Mesenchymal stem cell (in vitro differentiated cells and primary cell): Measurements from ENCODE around the gene RAB6B.
A peak's percentile ranks its signal among the peaks of the same experiment; 100 is the strongest.

Experiments used
- DNase-seq: peaks from one replicate; pipeline ENCODE4 v3.0.0-alpha.2; 2013
- H2AFZ ChIP-seq: one replicate; pipeline ENCODE4 v1.6.1; 2013; ENCODE audit warnings: low read depth, mild to moderate bottlenecking, control low read depth, inconsistent platforms, low read length, moderate library complexity
- H2AK5ac ChIP-seq: 2 replicates; pipeline ENCODE4 v1.6.1; 2013; ENCODE audit warnings: low read length, moderate library complexity, mild to moderate bottlenecking, inconsistent platforms; ENCODE audit not compliant: severe bottlenecking
- H2BK120ac ChIP-seq: one replicate; pipeline ENCODE4 v1.6.1; 2013; ENCODE audit warnings: low read depth, mild to moderate bottlenecking, inconsistent platforms, low read length, moderate library complexity
- H2BK12ac ChIP-seq, 2 experiments: one replicate each; pipeline ENCODE4 v1.6.1; 2013; ENCODE audit warnings: inconsistent platforms in 2 of 2, low read length in 2 of 2, mild to moderate bottlenecking in 2 of 2, moderate library complexity in 2 of 2, control low read depth in 1 of 2
- H2BK15ac ChIP-seq: one replicate; pipeline ENCODE4 v1.6.1; 2013; ENCODE audit warnings: mild to moderate bottlenecking, low read depth, inconsistent platforms; ENCODE audit not compliant: poor library complexity, severe bottlenecking
- H2BK5ac ChIP-seq: 2 replicates; pipeline ENCODE4 v1.6.1; 2013; ENCODE audit warnings: low read depth, mild to moderate bottlenecking, low read length, control low read depth, inconsistent platforms; ENCODE audit not compliant: poor library complexity, severe bottlenecking
- H3K14ac ChIP-seq, 2 experiments: one replicate each; pipeline ENCODE4 v1.6.1; 2013; ENCODE audit warnings: inconsistent platforms in 2 of 2, low read length in 2 of 2, control low read depth in 1 of 2, mild to moderate bottlenecking in 1 of 2, moderate library complexity in 1 of 2
- H3K18ac ChIP-seq, 2 experiments: one replicate each; pipeline ENCODE4 v1.6.1; 2013; ENCODE audit warnings: inconsistent platforms in 2 of 2, low read length in 2 of 2, control low read depth in 1 of 2, low read depth in 1 of 2, mild to moderate bottlenecking in 1 of 2
- H3K23ac ChIP-seq, 2 experiments: one replicate each; pipeline ENCODE4 v1.6.1; 2013; ENCODE audit warnings: inconsistent platforms in 2 of 2, low read length in 2 of 2, mild to moderate bottlenecking in 2 of 2, moderate library complexity in 2 of 2, control low read depth in 1 of 2
- H3K27ac ChIP-seq: 2 replicates; pipeline ENCODE4 v1.5.1; 2013; ENCODE audit warnings: mild to moderate bottlenecking, moderate library complexity, low read length, control low read depth, inconsistent platforms; ENCODE audit not compliant: poor library complexity, severe bottlenecking
- H3K27me3 ChIP-seq, 2 experiments: 2 replicates each; pipeline versions ENCODE4 v1.6.1 to v1.7.0; 2013; ENCODE audit warnings: low read length in 2 of 2, mild to moderate bottlenecking in 2 of 2, moderate library complexity in 2 of 2, control low read depth in 1 of 2, inconsistent platforms in 1 of 2; ENCODE audit not compliant: control insufficient read depth in 1 of 2, insufficient read depth in 1 of 2
- H3K36me3 ChIP-seq, 2 experiments: 2 replicates each; pipeline versions ENCODE4 v1.6.1 to v1.7.0; 2013; ENCODE audit warnings: low read length in 2 of 2, control low read depth in 1 of 2, inconsistent platforms in 1 of 2, low read depth in 1 of 2, mild to moderate bottlenecking in 1 of 2; ENCODE audit not compliant: insufficient read depth in 2 of 2, control insufficient read depth in 1 of 2
- H3K4ac ChIP-seq, 2 experiments: one replicate each; pipeline ENCODE4 v1.6.1; 2013; ENCODE audit warnings: inconsistent platforms in 2 of 2, low read length in 2 of 2, mild to moderate bottlenecking in 2 of 2, moderate library complexity in 2 of 2, control low read depth in 1 of 2, low read depth in 1 of 2
- H3K4me1 ChIP-seq: 2 replicates; pipeline ENCODE4 v1.6.1; 2013; ENCODE audit warnings: low read depth, low read length, control low read depth; ENCODE audit not compliant: control insufficient read depth, insufficient read depth
- H3K4me2 ChIP-seq: 2 replicates; pipeline ENCODE4 v1.6.1; 2013; ENCODE audit warnings: low read length, mild to moderate bottlenecking, inconsistent platforms; ENCODE audit not compliant: poor library complexity, severe bottlenecking
- H3K4me3 ChIP-seq, 2 experiments: 2 replicates each; pipeline versions ENCODE4 v1.5.1 to v1.7.0; 2013; ENCODE audit warnings: low read length in 2 of 2, mild to moderate bottlenecking in 2 of 2, control low read depth in 1 of 2, low read depth in 1 of 2; ENCODE audit not compliant: insufficient read depth in 1 of 2
- H3K79me1 ChIP-seq: replicated peaks from 2 replicates; pipeline ENCODE4 v1.6.1; 2013; ENCODE audit warnings: mild to moderate bottlenecking, control low read depth, low read length, inconsistent platforms; ENCODE audit not compliant: poor library complexity, severe bottlenecking
- H3K9ac ChIP-seq: 2 replicates; pipeline ENCODE4 v1.7.0; 2013; ENCODE audit warnings: mild to moderate bottlenecking, low read length, moderate library complexity
- H3K9me3 ChIP-seq: 2 replicates; pipeline ENCODE4 v1.7.0; 2013; ENCODE audit warnings: mild to moderate bottlenecking, low read length; ENCODE audit not compliant: control insufficient read depth
- H4K8ac ChIP-seq: one replicate; pipeline ENCODE4 v1.6.1; 2013; ENCODE audit warnings: inconsistent platforms, mild to moderate bottlenecking, low read length, moderate library complexity
- H4K91ac ChIP-seq: one replicate; pipeline ENCODE4 v1.6.1; 2013; ENCODE audit warnings: mild to moderate bottlenecking, low read length, inconsistent platforms
- WGBS: methylation state at CpG from one replicate; pipeline ENCODE4 v1.1.7; 2013; ENCODE audit warnings: mixed read lengths; 5-methylcytosine and 5-hydroxymethylcytosine counted together

The RAB6B gene

GRCh38 chr3:133933097-133934024 lies 37.7 kb upstream of the RAB6B start:
- H3K4me1 ChIP-seq = no peaks in the 10 kb centered on the region
- H2BK15ac ChIP-seq = no peak overlapping the region
- peaks cover 3% of the 10 kb centered on the region for H3K9me3 ChIP-seq
- H2AK5ac ChIP-seq = no peak overlapping the region
- no peak for DNase-seq
- no peak overlapping the region for H3K4me3 ChIP-seq
- no peaks in the 10 kb centered on the region for H3K79me1 ChIP-seq
- H2BK120ac ChIP-seq = no peak overlapping the region
- no peak overlapping the region for H3K4me2 ChIP-seq
- no peak overlapping the region for H4K91ac ChIP-seq
- no peak overlapping the region for H2BK5ac ChIP-seq
- no peak overlapping the region for H4K8ac ChIP-seq
- WGBS = 89% methylated on average over 5 of the region's 9 CpGs
- H3K18ac ChIP-seq = no peak overlapping the region
- H3K14ac ChIP-seq = no peak overlapping the region
- no peaks in the 10 kb centered on the region for H3K36me3 ChIP-seq
- H3K27me3 ChIP-seq = peaks cover 26 to 46% of the 10 kb centered on the region in 2 experiments
- H3K9ac ChIP-seq = no peak overlapping the region
- no peak overlapping the region for H3K23ac ChIP-seq
- H2AFZ ChIP-seq = no peak overlapping the region
- no peak overlapping the region for H3K27ac ChIP-seq
- H3K4ac ChIP-seq = no peak overlapping the region
- H2BK12ac ChIP-seq = no peak overlapping the region

- no peaks in the 10 kb centered on the region for H3K9me3 ChIP-seq
- H3K4ac ChIP-seq = no peak overlapping the region
- H3K27me3 ChIP-seq = peaks cover 31 to 37% of the 10 kb centered on the region in 2 experiments
- no peak overlapping the region for H3K18ac ChIP-seq
- H3K14ac ChIP-seq = no peak overlapping the region
- no peak overlapping the region for H3K4me3 ChIP-seq
- no peak overlapping the region for H2BK15ac ChIP-seq
- WGBS = 91% methylated on average over 6 of the region's 6 CpGs
- no peaks in the 10 kb centered on the region for H3K79me1 ChIP-seq
- no peak overlapping the region for H2BK120ac ChIP-seq
- H2AK5ac ChIP-seq = no peak overlapping the region
- no peak overlapping the region for H4K8ac ChIP-seq
- no peak overlapping the region for H3K4me2 ChIP-seq
- H3K27ac ChIP-seq = no peak overlapping the region
- no peak overlapping the region for H2BK12ac ChIP-seq
- DNase-seq = no peak
- no peak overlapping the region for H4K91ac ChIP-seq
- no peak overlapping the region for H2BK5ac ChIP-seq
- no peak overlapping the region for H3K9ac ChIP-seq
- no peaks in the 10 kb centered on the region for H3K36me3 ChIP-seq
- H3K4me1 ChIP-seq = peaks cover 8% of the 10 kb centered on the region
- no peak overlapping the region for H2AFZ ChIP-seq
- H3K23ac ChIP-seq = no peak overlapping the region
These were observed 36.3 kb upstream of the RAB6B start for GRCh38 chr3:133932009-133932408.

- no peak overlapping the region for H2BK12ac ChIP-seq
- no peak overlapping the region for H2BK5ac ChIP-seq
- H2AK5ac ChIP-seq = no peak overlapping the region
- H3K23ac ChIP-seq = no peak overlapping the region
- no peak overlapping the region for H4K91ac ChIP-seq
- no peak for DNase-seq
- H3K4ac ChIP-seq = no peak overlapping the region
- no peak overlapping the region for H4K8ac ChIP-seq
- H3K18ac ChIP-seq = no peak overlapping the region
- H3K9ac ChIP-seq = no peak overlapping the region
- H3K9me3 ChIP-seq = no peaks in the 10 kb centered on the region
- H3K27ac ChIP-seq = no peak overlapping the region
- WGBS = 92% methylated on average over 8 of the region's 8 CpGs
- H2AFZ ChIP-seq = no peak overlapping the region
- peaks cover 8% of the 10 kb centered on the region for H3K4me1 ChIP-seq
- no peak overlapping the region for H2BK15ac ChIP-seq
- peaks cover 27 to 28% of the 10 kb centered on the region in 2 experiments for H3K27me3 ChIP-seq
- H3K36me3 ChIP-seq = no peaks in the 10 kb centered on the region
- no peak overlapping the region for H3K4me3 ChIP-seq
- H3K14ac ChIP-seq = no peak overlapping the region
- H3K4me2 ChIP-seq = no peak overlapping the region
- no peak overlapping the region for H2BK120ac ChIP-seq
- no peaks in the 10 kb centered on the region for H3K79me1 ChIP-seq
These were observed 35.4 kb upstream of the RAB6B start for GRCh38 chr3:133931084-133931483.

- H3K9ac ChIP-seq = no peak overlapping the region
- H2BK120ac ChIP-seq = no peak overlapping the region
- peaks cover 8% of the 10 kb centered on the region for H3K4me1 ChIP-seq
- H2BK15ac ChIP-seq = no peak overlapping the region
- no peak overlapping the region for H2AK5ac ChIP-seq
- WGBS = no CpG with 5 or more reads among the region's 1 CpG
- H2AFZ ChIP-seq = no peak overlapping the region
- DNase-seq = peak; percentile 72
- H4K91ac ChIP-seq = no peak overlapping the region
- H3K4me2 ChIP-seq = no peak overlapping the region
- H3K4me3 ChIP-seq = no peak overlapping the region
- H3K27me3 ChIP-seq = peaks cover 26 to 27% of the 10 kb centered on the region in 2 experiments
- no peak overlapping the region for H3K18ac ChIP-seq
- H3K23ac ChIP-seq = no peak overlapping the region
- no peaks in the 10 kb centered on the region for H3K9me3 ChIP-seq
- no peak overlapping the region for H3K14ac ChIP-seq
- no peak overlapping the region for H4K8ac ChIP-seq
- H2BK5ac ChIP-seq = no peak overlapping the region
- H3K27ac ChIP-seq = no peak overlapping the region
- H2BK12ac ChIP-seq = no peak overlapping the region
- no peaks in the 10 kb centered on the region for H3K36me3 ChIP-seq
- no peak overlapping the region for H3K4ac ChIP-seq
- H3K79me1 ChIP-seq = no peaks in the 10 kb centered on the region
These were observed 34.8 kb upstream of the RAB6B start for GRCh38 chr3:133930341-133930933.
